Measurements from ENCODE around the gene CD44. TPM values are rescaled to one million over a fixed set of nuclear protein-coding genes. Genes with fewer than 3 reads are reported as not detected.
A peak's percentile ranks its signal among the peaks of the same experiment; 100 is the strongest.

Gene CD44
- total and polyA plus RNA-seq, 4 donors = 28.9 to 72.2 (median 54.1) TPM

DNA sequence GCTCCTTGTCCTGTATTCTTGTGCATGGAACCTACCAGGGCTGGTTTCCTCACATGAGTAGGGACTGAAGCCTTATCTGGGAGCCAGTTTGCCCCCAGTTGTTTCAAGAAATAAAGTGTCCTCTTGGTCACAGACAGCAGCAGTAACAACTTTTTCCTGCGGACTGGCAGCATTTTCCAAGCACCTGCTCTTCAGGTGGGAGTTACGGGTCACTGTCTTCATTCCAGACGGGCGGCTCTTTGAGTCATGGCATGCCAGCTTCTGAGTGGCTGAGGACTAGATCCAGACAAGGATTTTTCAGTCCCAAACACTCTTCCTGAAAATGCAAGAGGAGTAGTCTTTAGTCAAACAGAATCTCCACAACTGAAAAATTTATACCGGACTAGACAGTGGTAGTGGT, 2.7 kb upstream of the CD44 start:
- WGBS (ENCODE audit: insufficient coverage) = 100% methylated on average over 4 of the region's 5 CpGs
- Histone ChIP-seq H3K27me3 (ENCODE audit: control insufficient read depth, insufficient read depth, low read length) (peaks cover 20% of the 10 kb centered on the region), H3K27ac (ENCODE audit: low read depth, low read length) (no peak overlapping the region), H3K4me3 (ENCODE audit: low read depth, low read length) (no peak overlapping the region), H3K4me1 (ENCODE audit: control insufficient read depth, insufficient read depth, low read length) (peaks cover 19% of the 10 kb centered on the region), H3K36me3 (ENCODE audit: control insufficient read depth, insufficient read depth, low read length) (no peaks in the 10 kb centered on the region), H3K9me3 (ENCODE audit: control insufficient read depth, insufficient read depth, low read length) (no peaks in the 10 kb centered on the region)
- DNase-seq (ENCODE audit: low read depth in 4 of 6, low spot score in 6 of 6) = no peak

DNA sequence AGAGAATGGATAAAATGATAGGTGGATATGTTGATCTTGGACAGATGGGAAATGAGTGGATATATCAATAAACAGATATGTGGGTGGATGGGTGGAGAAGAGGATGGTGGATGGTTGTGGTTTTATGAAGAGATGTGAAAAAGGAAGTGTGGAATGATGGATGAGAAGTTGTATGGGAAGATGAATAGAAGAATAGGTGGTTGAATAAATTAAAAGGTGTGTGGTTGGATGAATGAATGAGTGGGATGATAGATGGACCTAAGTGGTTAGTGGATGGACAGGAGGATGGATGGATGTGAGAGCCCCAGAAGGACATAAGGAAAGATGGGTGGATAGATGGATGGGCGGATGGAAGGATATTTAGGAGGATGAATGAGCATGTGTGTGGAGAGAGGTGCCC, 913 bp upstream of the CD44 start:
- no CpG with 5 or more reads among the region's 1 CpG for WGBS (ENCODE audit: insufficient coverage)
- no peak for DNase-seq (ENCODE audit: low read depth in 4 of 6, low spot score in 6 of 6)
- no peaks in the 10 kb centered on the region for H3K36me3 ChIP-seq (ENCODE audit: control insufficient read depth, insufficient read depth, low read length)
- H3K4me3 ChIP-seq (ENCODE audit: low read depth, low read length) = no peak overlapping the region
- no peaks in the 10 kb centered on the region for H3K9me3 ChIP-seq (ENCODE audit: control insufficient read depth, insufficient read depth, low read length)
- peaks cover 24% of the 10 kb centered on the region for H3K4me1 ChIP-seq (ENCODE audit: control insufficient read depth, insufficient read depth, low read length)
- no peak overlapping the region for H3K27ac ChIP-seq (ENCODE audit: low read depth, low read length)
- H3K27me3 ChIP-seq (ENCODE audit: control insufficient read depth, insufficient read depth, low read length) = peaks cover 20% of the 10 kb centered on the region

DNA sequence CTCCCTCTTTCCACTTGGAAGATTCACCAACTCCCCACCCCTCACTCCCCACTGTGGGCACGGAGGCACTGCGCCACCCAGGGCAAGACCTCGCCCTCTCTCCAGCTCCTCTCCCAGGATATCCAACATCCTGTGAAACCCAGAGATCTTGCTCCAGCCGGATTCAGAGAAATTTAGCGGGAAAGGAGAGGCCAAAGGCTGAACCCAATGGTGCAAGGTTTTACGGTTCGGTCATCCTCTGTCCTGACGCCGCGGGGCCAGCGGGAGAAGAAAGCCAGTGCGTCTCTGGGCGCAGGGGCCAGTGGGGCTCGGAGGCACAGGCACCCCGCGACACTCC, 397 bp upstream of the CD44 start:
- Histone ChIP-seq H3K27ac (ENCODE audit: low read depth, low read length) (peak overlapping the region; percentile 53), H3K4me3 (ENCODE audit: low read depth, low read length) (peak overlapping the region; percentile 47), H3K9me3 (ENCODE audit: control insufficient read depth, insufficient read depth, low read length) (no peaks in the 10 kb centered on the region), H3K27me3 (ENCODE audit: control insufficient read depth, insufficient read depth, low read length) (peaks cover 20% of the 10 kb centered on the region), H3K36me3 (ENCODE audit: control insufficient read depth, insufficient read depth, low read length) (no peaks in the 10 kb centered on the region), H3K4me1 (ENCODE audit: control insufficient read depth, insufficient read depth, low read length) (peaks cover 24% of the 10 kb centered on the region)
- WGBS (ENCODE audit: insufficient coverage) = 6% methylated on average over 16 of the region's 16 CpGs
- peak in 1 of 6 donors; percentile 43 for DNase-seq (ENCODE audit: low read depth in 4 of 6, low spot score in 6 of 6)

DNA sequence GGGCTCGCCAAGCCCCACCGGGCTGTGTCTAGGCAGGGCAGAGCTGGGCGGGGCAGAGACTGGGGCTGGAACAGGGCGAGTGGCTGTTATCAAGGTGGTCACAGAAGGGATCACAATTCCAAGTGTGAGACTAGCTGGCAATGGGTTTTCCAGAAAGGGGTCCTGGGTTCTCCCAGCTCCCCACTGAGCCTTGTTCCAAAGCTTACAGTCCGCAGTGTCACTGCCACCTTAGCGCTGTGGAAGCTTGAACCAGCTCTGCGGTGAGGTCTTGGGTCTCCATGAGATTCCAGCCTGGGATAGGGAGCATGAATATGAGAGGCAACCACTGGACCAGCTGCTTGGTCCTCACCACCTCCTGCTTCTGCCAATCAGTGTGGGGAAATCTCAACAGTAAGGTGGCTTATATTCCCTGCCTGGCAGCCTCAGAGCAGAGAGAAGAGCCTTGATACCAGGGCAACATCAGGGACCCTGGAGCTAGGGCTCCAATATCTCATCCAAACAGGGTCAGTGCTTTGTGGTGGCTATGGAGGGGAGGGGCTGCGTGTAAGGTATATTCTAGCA, 831 bp downstream of the CD44 start:
- Histone ChIP-seq H3K9me3 (ENCODE audit: control insufficient read depth, insufficient read depth, low read length) (no peaks in the 10 kb centered on the region), H3K4me1 (ENCODE audit: control insufficient read depth, insufficient read depth, low read length) (peaks cover 27% of the 10 kb centered on the region), H3K27me3 (ENCODE audit: control insufficient read depth, insufficient read depth, low read length) (peaks cover 20% of the 10 kb centered on the region), H3K4me3 (ENCODE audit: low read depth, low read length) (peak overlapping the region; percentile 47), H3K27ac (ENCODE audit: low read depth, low read length) (peak overlapping the region; percentile 65), H3K36me3 (ENCODE audit: control insufficient read depth, insufficient read depth, low read length) (no peaks in the 10 kb centered on the region)
- DNase-seq (ENCODE audit: low read depth in 4 of 6, low spot score in 6 of 6) = peak in 1 of 6 donors; percentile 43
- 32% methylated on average over 7 of the region's 8 CpGs for WGBS (ENCODE audit: insufficient coverage)

DNA sequence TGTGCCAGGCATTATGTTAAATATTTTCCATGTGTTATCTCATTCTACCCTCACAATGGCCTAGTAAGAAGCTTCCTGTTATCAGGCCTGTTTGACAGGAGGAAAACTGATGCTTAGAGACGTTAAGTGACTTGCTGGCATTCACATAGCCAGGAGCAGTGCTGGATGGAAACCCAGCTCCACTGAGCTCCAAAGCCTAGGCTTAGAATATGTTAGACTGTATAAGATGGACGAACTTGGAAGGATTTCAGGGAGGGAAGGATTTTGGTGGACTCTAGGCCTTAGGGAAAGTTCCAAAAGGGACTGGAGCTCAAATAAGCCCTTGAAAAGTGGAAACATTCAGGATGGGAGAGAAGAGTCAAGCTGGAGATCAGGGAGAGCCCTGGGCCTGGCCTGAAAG, 2.1 kb downstream of the CD44 start:
- H3K4me3 ChIP-seq (ENCODE audit: low read depth, low read length) = no peak overlapping the region
- H3K27ac ChIP-seq (ENCODE audit: low read depth, low read length) = no peak overlapping the region
- no peak for DNase-seq (ENCODE audit: low read depth in 4 of 6, low spot score in 6 of 6)
- H3K4me1 ChIP-seq (ENCODE audit: control insufficient read depth, insufficient read depth, low read length) = peaks cover 27% of the 10 kb centered on the region
- H3K27me3 ChIP-seq (ENCODE audit: control insufficient read depth, insufficient read depth, low read length) = peaks cover 20% of the 10 kb centered on the region
- no peaks in the 10 kb centered on the region for H3K36me3 ChIP-seq (ENCODE audit: control insufficient read depth, insufficient read depth, low read length)
- no peaks in the 10 kb centered on the region for H3K9me3 ChIP-seq (ENCODE audit: control insufficient read depth, insufficient read depth, low read length)
- WGBS (ENCODE audit: insufficient coverage) = 75% methylated on average over 2 of the region's 2 CpGs

DNA sequence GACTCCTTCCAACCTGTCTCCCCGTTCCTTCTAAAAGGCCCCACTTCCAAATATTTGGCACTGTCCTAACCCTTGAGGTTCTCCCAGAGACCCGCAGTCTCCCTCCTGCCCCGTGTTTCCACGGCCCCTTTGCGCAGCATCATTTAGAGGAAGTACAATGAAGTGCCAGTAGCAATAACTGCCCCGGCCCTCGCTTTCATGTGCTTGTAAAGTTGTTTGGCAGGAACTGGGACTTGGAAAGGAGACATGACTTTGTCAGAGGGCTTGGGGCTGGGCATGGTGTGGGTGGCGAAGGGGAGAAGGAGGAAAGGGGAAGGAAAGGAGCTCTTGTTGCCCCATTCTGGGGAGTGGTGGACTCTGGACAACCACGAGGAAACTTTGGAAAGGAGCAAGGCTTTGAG, 2.6 kb downstream of the CD44 start:
- peak in 1 of 6 donors; percentile 17 for DNase-seq (ENCODE audit: low read depth in 4 of 6, low spot score in 6 of 6)
- H3K27me3 ChIP-seq (ENCODE audit: control insufficient read depth, insufficient read depth, low read length) = peaks cover 20% of the 10 kb centered on the region
- H3K27ac ChIP-seq (ENCODE audit: low read depth, low read length) = no peak overlapping the region
- peaks cover 27% of the 10 kb centered on the region for H3K4me1 ChIP-seq (ENCODE audit: control insufficient read depth, insufficient read depth, low read length)
- H3K36me3 ChIP-seq (ENCODE audit: control insufficient read depth, insufficient read depth, low read length) = no peaks in the 10 kb centered on the region
- 58% methylated on average over 9 of the region's 9 CpGs for WGBS (ENCODE audit: insufficient coverage)
- H3K9me3 ChIP-seq (ENCODE audit: control insufficient read depth, insufficient read depth, low read length) = no peaks in the 10 kb centered on the region
- no peak overlapping the region for H3K4me3 ChIP-seq (ENCODE audit: low read depth, low read length)

DNA sequence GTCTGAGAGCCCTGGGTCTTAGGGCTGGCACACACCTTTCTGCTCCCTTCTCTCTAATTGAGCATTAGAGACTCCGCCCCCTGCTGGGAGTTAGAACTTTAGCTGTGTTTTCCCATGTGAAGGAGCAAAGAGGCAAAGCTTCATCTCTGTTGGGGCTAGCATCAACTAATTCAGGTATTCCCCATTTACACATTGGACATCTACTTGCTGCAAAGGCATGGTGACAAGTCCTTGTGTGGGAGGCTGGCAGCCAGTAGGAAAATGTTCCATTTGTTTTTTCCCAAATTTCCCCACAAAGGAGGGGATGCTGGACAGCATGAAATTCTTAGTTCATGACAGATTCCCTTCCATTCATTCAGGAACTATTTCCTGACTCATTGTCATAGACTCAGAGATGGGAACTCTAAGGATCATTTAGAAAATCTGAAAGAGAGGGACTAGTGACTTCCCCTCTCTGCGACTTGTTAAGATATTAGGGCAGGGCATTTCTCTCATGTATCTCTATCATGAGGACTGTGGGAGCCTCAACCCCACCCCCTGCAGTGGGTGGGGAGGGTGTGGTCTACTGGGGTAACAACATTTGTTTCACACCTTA, 3.6 kb downstream of the CD44 start:
- H3K27ac ChIP-seq (ENCODE audit: low read depth, low read length) = no peak overlapping the region
- no CpG with 5 or more reads among the region's 2 CpGs for WGBS (ENCODE audit: insufficient coverage)
- H3K9me3 ChIP-seq (ENCODE audit: control insufficient read depth, insufficient read depth, low read length) = no peaks in the 10 kb centered on the region
- peaks cover 27% of the 10 kb centered on the region for H3K4me1 ChIP-seq (ENCODE audit: control insufficient read depth, insufficient read depth, low read length)
- no peak for DNase-seq (ENCODE audit: low read depth in 4 of 6, low spot score in 6 of 6)
- no peak overlapping the region for H3K4me3 ChIP-seq (ENCODE audit: low read depth, low read length)
- H3K27me3 ChIP-seq (ENCODE audit: control insufficient read depth, insufficient read depth, low read length) = peaks cover 20% of the 10 kb centered on the region
- no peaks in the 10 kb centered on the region for H3K36me3 ChIP-seq (ENCODE audit: control insufficient read depth, insufficient read depth, low read length)

DNA sequence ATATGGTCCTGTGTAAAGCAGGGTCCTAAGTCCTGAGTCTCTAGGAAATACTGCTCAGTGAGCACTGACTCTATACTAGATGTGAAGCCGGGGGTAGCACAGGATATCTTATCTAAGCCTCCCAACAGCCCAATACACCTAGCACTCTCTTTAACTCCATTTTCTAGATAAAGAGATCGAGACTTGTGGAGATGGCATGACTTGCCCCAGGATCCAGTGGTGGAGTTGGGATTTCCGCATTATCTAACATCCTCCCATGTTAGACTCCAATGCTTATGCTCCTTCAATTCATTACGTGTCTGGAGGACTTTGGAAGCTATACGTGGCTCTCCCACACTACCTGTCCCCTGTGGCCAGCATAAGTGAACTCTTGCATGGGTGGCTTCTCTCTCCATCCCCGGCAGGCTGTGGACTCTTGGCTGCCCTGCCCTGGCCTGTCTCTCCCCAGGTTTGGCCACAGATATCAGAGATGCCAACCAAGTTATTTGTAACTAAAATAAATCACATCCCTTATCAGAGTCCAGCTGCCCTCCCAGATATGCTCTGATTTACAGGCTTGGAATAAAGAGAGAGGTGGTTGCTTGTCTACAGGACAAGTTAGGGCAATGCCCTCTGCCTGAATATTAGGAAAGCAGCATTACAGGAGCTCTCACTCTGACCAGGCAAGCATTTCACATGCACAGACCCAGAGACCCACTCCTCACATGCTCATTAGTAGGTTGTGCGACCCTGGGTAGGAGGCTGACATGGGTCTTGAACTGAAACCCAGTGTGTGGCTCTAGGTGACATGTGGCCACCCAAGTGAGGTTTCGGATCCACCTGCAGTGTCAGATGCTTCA, 4.5 kb downstream of the CD44 start:
- WGBS (ENCODE audit: insufficient coverage) = 92% methylated on average over 8 of the region's 8 CpGs
- Histone ChIP-seq H3K27ac (ENCODE audit: low read depth, low read length) (no peak overlapping the region), H3K4me1 (ENCODE audit: control insufficient read depth, insufficient read depth, low read length) (peaks cover 25% of the 10 kb centered on the region), H3K9me3 (ENCODE audit: control insufficient read depth, insufficient read depth, low read length) (no peaks in the 10 kb centered on the region), H3K4me3 (ENCODE audit: low read depth, low read length) (no peak overlapping the region), H3K36me3 (ENCODE audit: control insufficient read depth, insufficient read depth, low read length) (no peaks in the 10 kb centered on the region), H3K27me3 (ENCODE audit: control insufficient read depth, insufficient read depth, low read length) (peaks cover 17% of the 10 kb centered on the region)
- DNase-seq (ENCODE audit: low read depth in 4 of 6, low spot score in 6 of 6) = no peak

DNA sequence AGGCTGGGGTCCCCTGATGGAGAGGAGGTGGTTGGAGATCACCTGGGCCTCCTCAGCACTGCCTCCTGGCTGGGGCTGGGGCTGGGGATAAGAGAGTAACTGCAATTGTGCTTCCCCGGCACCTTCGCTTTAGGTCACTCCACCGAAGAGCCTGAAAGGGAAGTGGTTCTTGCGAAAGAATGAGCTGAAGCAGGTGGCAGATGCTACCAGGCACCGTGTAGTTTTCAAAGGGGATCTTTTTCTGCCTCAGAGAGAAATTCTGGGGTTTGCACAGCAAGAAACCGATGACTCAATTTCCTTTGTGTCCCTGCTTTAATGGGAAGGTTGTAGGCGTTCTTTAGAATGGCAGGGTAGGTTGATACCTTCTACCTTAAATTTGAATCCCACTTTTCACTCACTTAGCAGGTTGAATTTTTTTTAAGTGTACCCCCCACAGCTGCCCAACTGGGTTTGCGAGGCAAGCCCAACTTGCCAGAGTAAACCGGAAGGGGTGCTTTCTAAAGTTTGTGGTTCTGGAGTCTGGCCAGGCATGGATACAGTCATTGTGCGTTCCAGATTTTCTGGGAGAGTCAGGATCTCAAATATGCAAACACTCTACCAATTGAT, 5.3 kb downstream of the CD44 start:
- no peak for DNase-seq (ENCODE audit: low read depth in 4 of 6, low spot score in 6 of 6)
- 74% methylated on average over 5 of the region's 10 CpGs for WGBS (ENCODE audit: insufficient coverage)

More for the DNA sequence above, 5.3 kb downstream of the CD44 start:
- Histone ChIP-seq H3K27me3 (ENCODE audit: control insufficient read depth, insufficient read depth, low read length) (peaks cover 10% of the 10 kb centered on the region), H3K27ac (ENCODE audit: low read depth, low read length) (no peak overlapping the region), H3K9me3 (ENCODE audit: control insufficient read depth, insufficient read depth, low read length) (no peaks in the 10 kb centered on the region), H3K4me1 (ENCODE audit: control insufficient read depth, insufficient read depth, low read length) (peaks cover 18% of the 10 kb centered on the region), H3K4me3 (ENCODE audit: low read depth, low read length) (no peak overlapping the region), H3K36me3 (ENCODE audit: control insufficient read depth, insufficient read depth, low read length) (no peaks in the 10 kb centered on the region)
